SK-N-MC (cell line): ENCODE results near the gene EFCC1.

Experiments
- EZH2 ChIP-seq: fragments of 200-600 bp; sonication (generic); IDR thresholded peaks from one replicate; pipeline ENCODE4 v1.6.1; 2017; ENCODE audit warnings: antibody characterized with exemption
- FOXP2 ChIP-seq: optimal IDR thresholded peaks from 2 replicates; pipeline ENCODE3; 2011; ENCODE audit warnings: mild to moderate bottlenecking, moderate library complexity; ENCODE audit not compliant: insufficient read depth; ENCODE audit errors: extremely low read length, control extremely low read depth
- POLR2AphosphoS5 ChIP-seq: IDR thresholded peaks from 2 replicates; pipeline ENCODE4 v1.6.1; 2012; ENCODE audit warnings: mild to moderate bottlenecking, low read depth, low read length, borderline replicate concordance

- TF ChIP-seq POLR2AphosphoS5: no peak
- no peak for TF ChIP-seq EZH2
- TF ChIP-seq FOXP2: no peak
Measured at GRCh38 chr3:128996726-128997125, 4.4 kb upstream of the EFCC1 start.
